SH-SY5Y (cell line): ENCODE results near the gene GPR18.

Source experiments
- GATA2 ChIP-seq: IDR thresholded peaks from 2 replicates; pipeline ENCODE4 v1.6.1; 2011; ENCODE audit warnings: mild to moderate bottlenecking, low read depth, low read length
- GATA3 ChIP-seq: IDR thresholded peaks from 2 replicates; pipeline ENCODE4 v1.6.1; 2011; ENCODE audit warnings: low read depth, mild to moderate bottlenecking, low read length, moderate library complexity

- TF ChIP-seq GATA2: no peak
- TF ChIP-seq GATA3: no peak
Observed at GRCh38 chr13:99250982-99251825, 7.0 kb downstream of the GPR18 start.
